ENCODE results near the gene IRGQ. TPM values are rescaled to one million over a fixed set of nuclear protein-coding genes. Genes with fewer than 3 reads are reported as not detected.

The IRGQ gene
- total RNA-seq, 1 experiment from 2014 or later: 24.1 TPM

DNA sequence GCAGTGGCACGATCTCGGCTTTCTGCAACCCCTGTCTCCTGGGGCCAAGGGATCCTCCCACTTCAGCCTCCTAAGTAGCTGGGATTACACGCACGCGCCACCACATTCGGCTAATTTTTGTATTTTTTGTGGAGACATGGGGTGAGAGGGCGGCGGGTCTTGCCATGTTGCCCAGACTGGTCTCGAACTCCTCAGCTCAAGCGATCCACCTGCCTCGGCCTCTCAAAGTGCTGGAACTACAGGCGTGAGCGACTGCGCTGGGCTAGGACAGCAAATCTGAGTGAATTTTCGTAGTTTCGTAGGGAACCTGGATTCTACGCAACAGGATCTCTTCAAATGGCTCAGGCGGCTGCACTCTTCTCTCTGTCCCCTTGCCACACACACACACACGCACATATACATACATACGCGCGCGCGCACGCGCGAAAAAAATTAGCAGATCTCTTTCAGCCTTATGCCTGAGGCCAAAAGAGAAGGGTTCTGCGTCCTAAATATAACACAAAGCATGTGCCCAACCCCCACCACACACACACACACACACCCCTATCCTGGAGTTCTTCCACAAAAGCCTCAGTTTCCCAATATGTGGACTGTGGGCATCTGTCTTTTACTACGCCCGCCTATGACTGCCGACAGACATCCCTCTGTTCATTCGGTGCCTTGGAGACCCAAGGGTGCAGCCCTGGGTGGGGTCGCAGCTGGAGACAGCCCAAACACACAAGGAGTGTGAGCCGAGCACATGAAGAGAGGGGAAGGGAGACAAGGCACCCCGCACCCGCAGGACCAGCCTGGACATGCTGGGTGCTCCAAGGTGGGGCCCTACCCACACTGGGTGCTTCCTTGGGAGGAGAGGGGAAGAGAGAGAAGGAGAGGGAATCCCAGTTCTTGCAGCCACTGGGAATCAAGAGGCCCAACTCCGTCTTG lies 19.7 kb downstream of the IRGQ start:
- H2AK5ac ChIP-seq (ENCODE audit: insufficient read length, low read length): no peak overlapping the region
- H3K56ac ChIP-seq (ENCODE audit: insufficient read length, low read depth, low read length): no peak overlapping the region
- peaks cover 29 to 49% of the 10 kb centered on the region in 2 experiments for H3K4me1 Mint-ChIP-seq
- H3K23ac ChIP-seq (ENCODE audit: insufficient read length, low read depth, low read length): no peak overlapping the region
- H2BK12ac ChIP-seq (ENCODE audit: insufficient read length, low read depth, low read length): peak overlapping the region; percentile 38
- H3K23me2 ChIP-seq (ENCODE audit: insufficient read length, low read depth, low read length, poor library complexity, severe bottlenecking): peaks cover 12% of the 10 kb centered on the region
- H3K27ac ChIP-seq (ENCODE audit: insufficient read length, low read depth, low read length): peak overlapping the region; percentile 10
- H3K27ac Mint-ChIP-seq: peak overlapping the region; percentile 92 to 97 (median 94)
- H3K9me3 Mint-ChIP-seq: no peaks in the 10 kb centered on the region
- H3K27me3 ChIP-seq (ENCODE audit: insufficient read depth, low read length): no peaks in the 10 kb centered on the region
- peak overlapping the region; percentile 39 for H3K4me2 ChIP-seq (ENCODE audit: insufficient read depth, insufficient read length, low read length)
- no peak overlapping the region for H2BK120ac ChIP-seq (ENCODE audit: low read depth, low read length, poor library complexity, severe bottlenecking)
- no peak overlapping the region for H3T11ph ChIP-seq (ENCODE audit: low read length)
- peak overlapping the region; percentile 52 for H3K9ac ChIP-seq (ENCODE audit: extremely low read depth, insufficient read length, low read length)
- DNase-seq: peak; percentile 39
- no peaks in the 10 kb centered on the region for H4K20me1 ChIP-seq (ENCODE audit: control insufficient read depth, insufficient read depth, insufficient read length)
- H2AFZ ChIP-seq (ENCODE audit: low read length): no peak overlapping the region
- no peaks in the 10 kb centered on the region for H3K27me3 Mint-ChIP-seq (ENCODE audit: low read depth)
- peaks cover 4% of the 10 kb centered on the region; the same call in 1 of the 2 replicates for H3K4me1 ChIP-seq (ENCODE audit: insufficient read depth, low read length)
- no peaks in the 10 kb centered on the region for H3K79me1 ChIP-seq (ENCODE audit: insufficient read depth, low read depth, low read length, poor library complexity, severe bottlenecking)
- H2BK5ac ChIP-seq (ENCODE audit: insufficient read length, low read length): no peak overlapping the region
- H3K9me3 ChIP-seq (ENCODE audit: control insufficient read depth, low read depth, low read length): no peaks in the 10 kb centered on the region
- H3K4ac ChIP-seq (ENCODE audit: low read depth, low read length): no peak overlapping the region; the same call in none of the 2 replicates
- H3K14ac ChIP-seq (ENCODE audit: insufficient read depth, low read length): peak overlapping the region; percentile 48; the same call in 1 of the 2 replicates
- H4K5ac ChIP-seq (ENCODE audit: insufficient read length, low read depth, low read length): no peak overlapping the region
- peak overlapping the region; percentile 23 for H4K91ac ChIP-seq (ENCODE audit: insufficient read length, low read depth, low read length)
- no CpG with 5 or more reads among the region's 37 CpGs for WGBS (ENCODE audit: extremely low coverage, insufficient read length, low lambda C conversion rate)
- H3K79me2 ChIP-seq (ENCODE audit: insufficient read depth, low read length): no peaks in the 10 kb centered on the region
- H4K8ac ChIP-seq (replicated peaks; ENCODE audit: insufficient read length, low read depth, low read length): no peak overlapping the region
- H3K18ac ChIP-seq (ENCODE audit: insufficient read length, low read depth, low read length): peak overlapping the region; percentile 92
- TF ChIP-seq, protein P1, sequence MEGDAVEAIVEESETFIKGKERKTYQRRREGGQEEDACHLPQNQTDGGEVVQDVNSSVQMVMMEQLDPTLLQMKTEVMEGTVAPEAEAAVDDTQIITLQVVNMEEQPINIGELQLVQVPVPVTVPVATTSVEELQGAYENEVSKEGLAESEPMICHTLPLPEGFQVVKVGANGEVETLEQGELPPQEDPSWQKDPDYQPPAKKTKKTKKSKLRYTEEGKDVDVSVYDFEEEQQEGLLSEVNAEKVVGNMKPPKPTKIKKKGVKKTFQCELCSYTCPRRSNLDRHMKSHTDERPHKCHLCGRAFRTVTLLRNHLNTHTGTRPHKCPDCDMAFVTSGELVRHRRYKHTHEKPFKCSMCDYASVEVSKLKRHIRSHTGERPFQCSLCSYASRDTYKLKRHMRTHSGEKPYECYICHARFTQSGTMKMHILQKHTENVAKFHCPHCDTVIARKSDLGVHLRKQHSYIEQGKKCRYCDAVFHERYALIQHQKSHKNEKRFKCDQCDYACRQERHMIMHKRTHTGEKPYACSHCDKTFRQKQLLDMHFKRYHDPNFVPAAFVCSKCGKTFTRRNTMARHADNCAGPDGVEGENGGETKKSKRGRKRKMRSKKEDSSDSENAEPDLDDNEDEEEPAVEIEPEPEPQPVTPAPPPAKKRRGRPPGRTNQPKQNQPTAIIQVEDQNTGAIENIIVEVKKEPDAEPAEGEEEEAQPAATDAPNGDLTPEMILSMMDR (conservative IDR thresholded peaks at IDR 0.05): no peak
- H3K4me3 Mint-ChIP-seq: peak overlapping the region; percentile 46 to 95
- H2BK20ac ChIP-seq (ENCODE audit: low read depth, low read length, poor library complexity, severe bottlenecking): no peak overlapping the region
- peak overlapping the region; percentile 41; the same call in 1 of the 2 replicates for H2BK15ac ChIP-seq (ENCODE audit: low read depth, low read length)
- H3K36me3 Mint-ChIP-seq (ENCODE audit: insufficient read depth in 1 of 3, low read depth in 3 of 3): peaks cover 2 to 14% (median 11%) of the 10 kb centered on the region in 3 experiments; a peak in 6 of 7 replicates
